ENCODE results near the gene AP5S1. TPM values are rescaled to one million over a fixed set of nuclear protein-coding genes. Genes with fewer than 3 reads are reported as not detected.

Gene AP5S1
- total and polyA plus RNA-seq, 2 of the 13 experiments (the other 11 are each of a cell fraction or from before 2014, with no cell fraction given): 7.9 to 23.2 TPM

- H3K27me3 ChIP-seq (ENCODE audit: control insufficient read depth in 1 of 2, insufficient read depth in 2 of 2, low read length in 2 of 2): no peaks in the 10 kb centered on the region; a peak in 1 of 5 replicates
- intact Hi-C loops (cut with micrococcal nuclease; ENCODE audit: unreplicated experiment): no loop called here
Observed at GRCh38 chr20:3848565-3848964, 28.2 kb downstream of the AP5S1 start.

More at GRCh38 chr20:3848565-3848964, 28.2 kb downstream of the AP5S1 start:
- ChIA-PET POLR2A (interaction anchor here (0.7 to 2.1 kb wide), 4 partner anchors 28 to 62 kb away, joined by 4 to 15 read pairs (median 7); partner anchors contain the start of genes AP5S1 and CENPB), CTCF (ENCODE audit: low intra/inter-chr PET ratio, low total read pairs) (no interaction called here)
- ATAC-seq: no peak
- H3K36me3 ChIP-seq (replicated peaks in 1 of 2; ENCODE audit: control insufficient read depth in 1 of 2, insufficient read depth in 2 of 2, low read length in 2 of 2): no peaks in the 10 kb centered on the region; a peak in 1 of 5 replicates
- 93% methylated on average over 1 of the region's 1 CpG for WGBS (ENCODE audit: low lambda C conversion rate)
- in situ Hi-C loops (cut with HindIII; ENCODE audit: extremely low pct_ligation_motif_present, low pct_unique_long_range_greater_than_20kb): loop anchor here (5.0 kb wide), 1 partner anchor 61 kb away; the partner anchor contains the start of gene CENPB
- H2AFZ ChIP-seq (ENCODE audit: low read length): no peak overlapping the region
- peaks cover 45% of the 10 kb centered on the region for H3K4me1 ChIP-seq (ENCODE audit: insufficient read depth, low read length)
- H4K20me1 ChIP-seq (ENCODE audit: insufficient read depth, low read length): peaks cover 4% of the 10 kb centered on the region; the same call in 1 of the 2 replicates
- H3K27ac ChIP-seq (ENCODE audit: extremely low read length, insufficient read depth, low read length): no peak overlapping the region
- FAIRE-seq: no peak
- H3K4me3 ChIP-seq (replicated peaks in 1 of 3; ENCODE audit: insufficient read depth in 1 of 3, low read depth in 2 of 3, low read length in 3 of 3): no peak overlapping the region
- H3K9ac ChIP-seq (ENCODE audit: insufficient read depth, low read depth, low read length): peak overlapping the region; percentile 32
- peaks cover 25% of the 10 kb centered on the region for H3K79me2 ChIP-seq (ENCODE audit: insufficient read depth, low read length)
- H3K9me3 ChIP-seq (ENCODE audit: low read length): no peaks in the 10 kb centered on the region
- H3K4me2 ChIP-seq (ENCODE audit: low read depth, low read length): peak overlapping the region; percentile 37
- BruUV-seq (replicated peaks): no TSS peak
- no peak for DNase-seq (ENCODE audit: low spot score)
- 0 out of 2 replicates have a peak, but pooled peaks have one; percentile 42 for TF ChIP-seq AKAP8 (CRISPR knock-in tag; IDR thresholded peaks at IDR 0.05)
- peak; percentile 51; the same call in 1 of the 2 replicates for TF ChIP-seq POLR2G (IDR thresholded peaks at IDR 0.05; ENCODE audit: low read depth, low read length)
- TF ChIP-seq, protein P1, sequence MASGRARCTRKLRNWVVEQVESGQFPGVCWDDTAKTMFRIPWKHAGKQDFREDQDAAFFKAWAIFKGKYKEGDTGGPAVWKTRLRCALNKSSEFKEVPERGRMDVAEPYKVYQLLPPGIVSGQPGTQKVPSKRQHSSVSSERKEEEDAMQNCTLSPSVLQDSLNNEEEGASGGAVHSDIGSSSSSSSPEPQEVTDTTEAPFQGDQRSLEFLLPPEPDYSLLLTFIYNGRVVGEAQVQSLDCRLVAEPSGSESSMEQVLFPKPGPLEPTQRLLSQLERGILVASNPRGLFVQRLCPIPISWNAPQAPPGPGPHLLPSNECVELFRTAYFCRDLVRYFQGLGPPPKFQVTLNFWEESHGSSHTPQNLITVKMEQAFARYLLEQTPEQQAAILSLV (CRISPR knock-in tag; IDR thresholded peaks at IDR 0.05; ENCODE audit: borderline replicate concordance): peak; percentile 38; the same call in 1 of the 2 replicates
- TF ChIP-seq ZSCAN29 (CRISPR knock-in tag; conservative IDR thresholded peaks at IDR 0.05): no peak
- 0 out of 2 replicates have a peak, but pooled peaks have one; percentile 38 for TF ChIP-seq NRL (CRISPR knock-in tag; IDR thresholded peaks at IDR 0.05; ENCODE audit: borderline replicate concordance)
- TF ChIP-seq ZNF510 (CRISPR knock-in tag; IDR thresholded peaks at IDR 0.05; ENCODE audit: low read depth): no peak
- TF ChIP-seq ZMAT3 (CRISPR knock-in tag; conservative IDR thresholded peaks at IDR 0.05): no peak
- no peak for TF ChIP-seq ZKSCAN1 (IDR thresholded peaks at IDR 0.05; ENCODE audit: low read length)
- TF ChIP-seq POLR2A (IDR thresholded peaks at IDR 0.05; ENCODE audit: insufficient read depth in 1 of 2, low read depth in 2 of 2, low read length in 2 of 2): peak in 1 of 2 experiments; percentile 16; a peak in 2 of 4 replicates
- TF ChIP-seq, protein P2, sequence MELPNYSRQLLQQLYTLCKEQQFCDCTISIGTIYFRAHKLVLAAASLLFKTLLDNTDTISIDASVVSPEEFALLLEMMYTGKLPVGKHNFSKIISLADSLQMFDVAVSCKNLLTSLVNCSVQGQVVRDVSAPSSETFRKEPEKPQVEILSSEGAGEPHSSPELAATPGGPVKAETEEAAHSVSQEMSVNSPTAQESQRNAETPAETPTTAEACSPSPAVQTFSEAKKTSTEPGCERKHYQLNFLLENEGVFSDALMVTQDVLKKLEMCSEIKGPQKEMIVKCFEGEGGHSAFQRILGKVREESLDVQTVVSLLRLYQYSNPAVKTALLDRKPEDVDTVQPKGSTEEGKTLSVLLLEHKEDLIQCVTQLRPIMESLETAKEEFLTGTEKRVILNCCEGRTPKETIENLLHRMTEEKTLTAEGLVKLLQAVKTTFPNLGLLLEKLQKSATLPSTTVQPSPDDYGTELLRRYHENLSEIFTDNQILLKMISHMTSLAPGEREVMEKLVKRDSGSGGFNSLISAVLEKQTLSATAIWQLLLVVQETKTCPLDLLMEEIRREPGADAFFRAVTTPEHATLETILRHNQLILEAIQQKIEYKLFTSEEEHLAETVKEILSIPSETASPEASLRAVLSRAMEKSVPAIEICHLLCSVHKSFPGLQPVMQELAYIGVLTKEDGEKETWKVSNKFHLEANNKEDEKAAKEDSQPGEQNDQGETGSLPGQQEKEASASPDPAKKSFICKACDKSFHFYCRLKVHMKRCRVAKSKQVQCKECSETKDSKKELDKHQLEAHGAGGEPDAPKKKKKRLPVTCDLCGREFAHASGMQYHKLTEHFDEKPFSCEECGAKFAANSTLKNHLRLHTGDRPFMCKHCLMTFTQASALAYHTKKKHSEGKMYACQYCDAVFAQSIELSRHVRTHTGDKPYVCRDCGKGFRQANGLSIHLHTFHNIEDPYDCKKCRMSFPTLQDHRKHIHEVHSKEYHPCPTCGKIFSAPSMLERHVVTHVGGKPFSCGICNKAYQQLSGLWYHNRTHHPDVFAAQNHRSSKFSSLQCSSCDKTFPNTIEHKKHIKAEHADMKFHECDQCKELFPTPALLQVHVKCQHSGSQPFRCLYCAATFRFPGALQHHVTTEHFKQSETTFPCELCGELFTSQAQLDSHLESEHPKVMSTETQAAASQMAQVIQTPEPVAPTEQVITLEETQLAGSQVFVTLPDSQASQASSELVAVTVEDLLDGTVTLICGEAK (IDR thresholded peaks at IDR 0.05): no peak
- TF ChIP-seq, protein P2 (CRISPR knock-in tag; IDR thresholded peaks at IDR 0.05): no peak

Measured in HepG2 (cell line).